HCT116 (cell line): Measurements from ENCODE around the gene CHRNB4. TPM values are rescaled to one million over a fixed set of nuclear protein-coding genes. Genes with fewer than 3 reads are reported as not detected.

Experiments used
- ATAC-seq: fragments of 200-7000 bp; cut with Tn5 transposase; 2 replicates; pipeline ENCODE4 v1.9.1; 2020; ENCODE audit warnings: mild to moderate bottlenecking, moderate library complexity
- BruUV-seq: library from RNA; stranded (reverse); fragments of 400-500 nt; replicated peaks from 2 replicates; lab custom pipeline; 2021; lab: Mats Ljungman, UMichigan
- CTCF ChIA-PET: fragments of 300-600 bp; sonication (Branson Sonifier 250); formaldehyde crosslinking; loops from one replicate; lab custom pipeline; 2021; ENCODE audit warnings: antibody characterized with exemption; lab: Charles Lee
- POLR2A ChIA-PET: fragments of 300-600, 350-600 bp; sonication (Branson Sonifier 250); formaldehyde crosslinking; loops from one replicate; lab custom pipeline; 2021; ENCODE audit warnings: antibody characterized with exemption; lab: Charles Lee
- RAD21 ChIA-PET, 2 experiments: fragments of 300-600 bp; sonication (Branson Sonifier 250); formaldehyde crosslinking; loops; one replicate each; lab custom pipeline; 2023; ENCODE audit warnings: low total read pairs in 2 of 2; ENCODE audit not compliant: uncharacterized antibody in 2 of 2, unreplicated experiment in 2 of 2, low non-redundant PET in 1 of 2; lab: Charles Lee
- DNase-seq: peaks from one replicate; pipeline ENCODE4 v3.0.0-alpha.2; 2010; ENCODE audit warnings: low read depth, low spot score
- H2AFZ ChIP-seq: fragments of 200-600 bp; shearing (Covaris generic), sonication (generic); 2 replicates; pipeline ENCODE4 v1.6.1; 2017; ENCODE audit warnings: low read depth, mixed run types, mixed read lengths, antibody characterized with exemption, low read length; ENCODE audit not compliant: poor library complexity, severe bottlenecking
- H3K27ac ChIP-seq: 2 replicates; pipeline ENCODE4 v1.5.1; 2012; ENCODE audit warnings: low read depth, low read length
- H3K27me3 ChIP-seq: fragments of 200-600 bp; sonication (generic); 2 replicates; pipeline ENCODE4 v1.6.1; 2016; ENCODE audit warnings: mixed run types, low read length, mixed read lengths; ENCODE audit not compliant: insufficient read depth
- H3K36me3 ChIP-seq, 2 experiments: fragments of 200-500 bp in 1 of 2; fragments of 200-600 bp in 1 of 2; sonication (Bioruptor generic) in 1 of 2; sonication (generic) in 1 of 2; 2 replicates each; pipeline versions ENCODE4 v1.5.1 to v1.6.1; 2014 to 2016; ENCODE audit warnings: low read length in 2 of 2, inconsistent platforms in 1 of 2, mixed read lengths in 1 of 2, mixed run types in 1 of 2; ENCODE audit not compliant: insufficient read depth in 2 of 2, control insufficient read depth in 1 of 2
- H3K4me1 ChIP-seq, 2 experiments: fragments of 200-600 bp in 1 of 2; sonication (generic) in 1 of 2; 2 replicates each; pipeline versions ENCODE4 v1.5.1 to v1.6.1; 2012 to 2017; ENCODE audit warnings: low read length in 2 of 2, inconsistent platforms in 1 of 2, mild to moderate bottlenecking in 1 of 2, mixed read lengths in 1 of 2, mixed run types in 1 of 2, moderate library complexity in 1 of 2; ENCODE audit not compliant: insufficient read depth in 2 of 2, control insufficient read depth in 1 of 2
- H3K4me2 ChIP-seq: fragments of 200-600 bp; sonication (generic); 2 replicates; pipeline ENCODE4 v1.6.1; 2017; ENCODE audit warnings: mixed run types, low read length, mixed read lengths
- H3K4me3 ChIP-seq, 2 experiments: fragments of 200-600 bp in 1 of 2; sonication (generic) in 1 of 2; replicated peaks in 1 of 2; 2 replicates each; pipeline ENCODE4 v1.5.1; 2011 to 2016; ENCODE audit warnings: low read length in 2 of 2, control low read depth in 1 of 2, low read depth in 1 of 2, mild to moderate bottlenecking in 1 of 2, mixed read lengths in 1 of 2, mixed run types in 1 of 2
- H3K79me2 ChIP-seq: fragments of 200-600 bp; sonication (generic); 2 replicates; pipeline ENCODE4 v1.6.1; 2017; ENCODE audit warnings: mild to moderate bottlenecking, mixed run types, low read length, moderate library complexity, mixed read lengths; ENCODE audit not compliant: insufficient read depth
- H3K9ac ChIP-seq: fragments of 200-600 bp; sonication (generic); 2 replicates; pipeline ENCODE4 v1.6.1; 2016; ENCODE audit warnings: low read length, mixed read lengths
- H3K9me2 ChIP-seq: fragments of 200-600 bp; sonication (generic), shearing (Covaris generic); 2 replicates; pipeline ENCODE4 v1.6.1; 2017; ENCODE audit warnings: mixed run types, mild to moderate bottlenecking, moderate library complexity; ENCODE audit not compliant: insufficient read depth
- H3K9me3 ChIP-seq, 2 experiments: fragments of 200-500 bp in 1 of 2; fragments of 200-600 bp in 1 of 2; sonication (Bioruptor generic) in 1 of 2; sonication (generic) in 1 of 2; 2 replicates each; pipeline ENCODE4 v1.6.1; 2014 to 2017; ENCODE audit warnings: low read length in 2 of 2, mixed read lengths in 2 of 2, inconsistent platforms in 1 of 2, low read depth in 1 of 2, mild to moderate bottlenecking in 1 of 2, mixed run types in 1 of 2, moderate library complexity in 1 of 2; ENCODE audit not compliant: control insufficient read depth in 1 of 2, insufficient read depth in 1 of 2
- H4K20me1 ChIP-seq: fragments of 200-600 bp; sonication (generic), shearing (Covaris generic); 2 replicates; pipeline ENCODE4 v1.6.1; 2017; ENCODE audit warnings: mixed run types, mild to moderate bottlenecking, moderate library complexity; ENCODE audit not compliant: insufficient read depth
- CEBPB ChIP-seq: IDR thresholded peaks from 2 replicates; pipeline ENCODE4 v1.6.1; 2012; ENCODE audit warnings: low read depth
- FOSL1 ChIP-seq: IDR thresholded peaks from 2 replicates; pipeline ENCODE4 v1.6.1; 2012; ENCODE audit warnings: low read depth
- JUND ChIP-seq: IDR thresholded peaks from 2 replicates; pipeline ENCODE4 v1.6.1; 2012
- SIN3A ChIP-seq: IDR thresholded peaks from 2 replicates; pipeline ENCODE4 v1.6.1; 2012; ENCODE audit warnings: low read depth
- SP1 ChIP-seq: IDR thresholded peaks from 2 replicates; pipeline ENCODE4 v1.6.1; 2012; ENCODE audit warnings: low read depth
- SRF ChIP-seq: IDR thresholded peaks from 2 replicates; pipeline ENCODE4 v1.6.1; 2012; ENCODE audit warnings: low read depth
- TCF7L2 ChIP-seq: IDR thresholded peaks from 2 replicates; pipeline ENCODE4 v1.7.0; 2011; ENCODE audit warnings: borderline replicate concordance, inconsistent platforms; ENCODE audit not compliant: insufficient read depth, insufficient read length; ENCODE audit errors: extremely low read depth
- ZBTB33 ChIP-seq: IDR thresholded peaks from 2 replicates; pipeline ENCODE4 v1.6.1; 2011; ENCODE audit warnings: mild to moderate bottlenecking, low read length, moderate library complexity; ENCODE audit not compliant: insufficient replicate concordance; ENCODE audit errors: extremely low read depth
- ZNF274 ChIP-seq: fragments of 200-500 bp; sonication (Bioruptor generic); IDR thresholded peaks from 2 replicates; pipeline ENCODE4 v1.6.1; 2014; ENCODE audit warnings: mild to moderate bottlenecking, low read depth, low read length, inconsistent platforms
- intact Hi-C: fragments of 100-400 bp; cut with micrococcal nuclease; formaldehyde crosslinking; loops from 2 replicates; pipeline ENCODE4 v1.10.0; 2022
- total RNA-seq: library from RNA; stranded (reverse); gene quantifications from one replicate; pipeline ENCODE4 v1.2.1, GENCODE V29; 2021; ENCODE audit not compliant: unreplicated experiment
- TF ChIP-seq, protein P1 (sequence below): IDR thresholded peaks from 2 replicates; pipeline ENCODE4 v1.6.1; 2012

The CHRNB4 gene
- total RNA-seq, 1 experiment from 2014 or later = 2.0 TPM

GRCh38 chr15:78630886-78631633, 9.9 kb downstream of the CHRNB4 start:
- POLR2A ChIA-PET = no interaction called here
- no peak overlapping the region for H3K27ac ChIP-seq
- no peak for TF ChIP-seq CEBPB
- TF ChIP-seq TCF7L2 = no peak
- TF ChIP-seq, protein P1, sequence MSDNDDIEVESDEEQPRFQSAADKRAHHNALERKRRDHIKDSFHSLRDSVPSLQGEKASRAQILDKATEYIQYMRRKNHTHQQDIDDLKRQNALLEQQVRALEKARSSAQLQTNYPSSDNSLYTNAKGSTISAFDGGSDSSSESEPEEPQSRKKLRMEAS = no peak
- TF ChIP-seq ZBTB33 = no peak
- TF ChIP-seq JUND = no peak
- no peak for TF ChIP-seq SIN3A
- no peak for TF ChIP-seq ZNF274
- no peak for TF ChIP-seq SRF
- no peak for TF ChIP-seq FOSL1
- TF ChIP-seq SP1 = no peak
- TF ChIP-seq, all 23 proteins: peak for 0
- Histone ChIP-seq H3K4me2 (no peak overlapping the region), H3K4me1 (no peaks in the 10 kb centered on the region), H4K20me1 (no peaks in the 10 kb centered on the region), H3K4me3 (no peak overlapping the region), H3K27me3 (no peaks in the 10 kb centered on the region), H3K36me3 (no peaks in the 10 kb centered on the region), H3K9ac (no peak overlapping the region), H3K9me3 (peaks cover 6 to 9% of the 10 kb centered on the region in 2 experiments; a peak in 1 of 4 replicates), H3K9me2 (no peaks in the 10 kb centered on the region), H3K79me2 (no peaks in the 10 kb centered on the region), H2AFZ (no peak overlapping the region)
- RAD21 ChIA-PET = no interaction called here
- no TSS peak for BruUV-seq
- CTCF ChIA-PET = interaction anchor here (1.7 kb wide), 1 partner anchor 8 kb away, joined by 3 read pairs; no protein-coding TSS in a partner anchor
- intact Hi-C loops = no loop called here
- ATAC-seq (no peak), DNase-seq (no peak)
